Tibial nerve (tissue), 4 donors: Measurements from ENCODE around the gene EAF2. TPM values are rescaled to one million over a fixed set of nuclear protein-coding genes. Genes with fewer than 3 reads are reported as not detected.

Source experiments
- DNase-seq, 2 donors: peaks; one replicate each; pipeline ENCODE4 v3.0.0-alpha.2; 2019; ENCODE audit warnings: low spot score in 2 of 2
- H3K27ac ChIP-seq, 4 donors: fragments of 200-600 bp; sonication (generic) in 3 of 4; one replicate each; pipeline ENCODE4 v1.5.1; 2017 to 2019; ENCODE audit warnings: mild to moderate bottlenecking in 1 of 4
- H3K27me3 ChIP-seq, 2 donors: fragments of 200-600 bp; sonication (generic) in 1 of 2; one replicate each; pipeline versions ENCODE4 v1.5.1 to v1.6.0; 2017 to 2019
- H3K36me3 ChIP-seq, 3 donors: fragments of 200-600 bp; sonication (generic); one replicate each; pipeline ENCODE4 v1.5.1; 2018 to 2019
- H3K4me1 ChIP-seq, 4 donors: fragments of 200-600 bp; sonication (generic) in 3 of 4; one replicate each; pipeline ENCODE4 v1.5.1; 2017 to 2019
- H3K4me3 ChIP-seq, 4 donors: fragments of 200-600 bp; sonication (generic) in 3 of 4; one replicate each; pipeline ENCODE4 v1.5.1; 2017 to 2019; ENCODE audit warnings: mild to moderate bottlenecking in 1 of 4, moderate library complexity in 1 of 4
- H3K9me3 ChIP-seq, 4 donors: fragments of 200-600 bp; sonication (generic) in 3 of 4; one replicate each; pipeline ENCODE4 v1.5.1; 2017 to 2019
- CTCF ChIP-seq, 5 experiments: fragments of 200-600 bp in 3 of 5; fragments of 450-650 bp in 2 of 5; sonication (generic) in 3 of 5; IDR thresholded peaks; one replicate each; pipeline ENCODE4 v1.5.1; 2016 to 2019; ENCODE audit warnings: antibody characterized with exemption in 5 of 5, mild to moderate bottlenecking in 3 of 5, moderate library complexity in 2 of 5
- EP300 ChIP-seq, 2 donors: sonication (generic); formaldehyde crosslinking; IDR thresholded peaks; one replicate each; pipeline ENCODE4 v1.6.1; 2017; ENCODE audit warnings: antibody characterized with exemption in 2 of 2, mild to moderate bottlenecking in 1 of 2
- POLR2A ChIP-seq, 2 donors: fragments of 450-650 bp; IDR thresholded peaks; one replicate each; pipeline ENCODE4 v1.6.1; 2017; ENCODE audit warnings: antibody characterized with exemption in 2 of 2, mild to moderate bottlenecking in 2 of 2, moderate library complexity in 2 of 2
- WGBS, 2 donors: methylation state at CpG; one replicate each; pipeline ENCODE4 v1.1.5; 2018; 5-methylcytosine and 5-hydroxymethylcytosine counted together
- total RNA-seq, 4 donors: library from RNA; depleted of rRNA; stranded (reverse); fragments of >200 nt; gene quantifications; one replicate each; pipeline ENCODE4 v1.1.0, GENCODE V29; 2016

Gene EAF2
- total RNA-seq, 4 donors from 2014 or later: 0.98 to 9.4 (median 7.1) TPM

GRCh38 chr3:121895121-121895520 is 60.1 kb downstream of the EAF2 start:
- 0 to 30% methylated on average over 1 of the region's 1 CpG for WGBS, 2 donors
- DNase-seq: no peak
- H3K4me3 ChIP-seq: no peak overlapping the region
- H3K27ac ChIP-seq: no peak overlapping the region
- H3K9me3 ChIP-seq: no peaks in the 10 kb centered on the region
- no peaks in the 10 kb centered on the region for H3K36me3 ChIP-seq
- H3K4me1 ChIP-seq: peaks cover 0 to 14% (median 0%) of the 10 kb centered on the region in 4 donors
- no peaks in the 10 kb centered on the region for H3K27me3 ChIP-seq
- TF ChIP-seq CTCF (IDR thresholded peaks at IDR 0.05): no peak
- TF ChIP-seq POLR2A (IDR thresholded peaks at IDR 0.05): no peak
- TF ChIP-seq EP300 (IDR thresholded peaks at IDR 0.05): no peak

- Histone ChIP-seq H3K27ac (no peak overlapping the region), H3K27me3 (no peaks in the 10 kb centered on the region), H3K36me3 (no peaks in the 10 kb centered on the region), H3K4me1 (peaks cover 0 to 14% (median 0%) of the 10 kb centered on the region in 4 donors), H3K4me3 (no peak overlapping the region), H3K9me3 (no peaks in the 10 kb centered on the region)
- DNase-seq: no peak
- no peak for TF ChIP-seq EP300 (IDR thresholded peaks at IDR 0.05)
- no peak for TF ChIP-seq CTCF (IDR thresholded peaks at IDR 0.05)
- no peak for TF ChIP-seq POLR2A (IDR thresholded peaks at IDR 0.05)
Observed at GRCh38 chr3:121895736-121896135, 60.7 kb downstream of the EAF2 start.

GRCh38 chr3:121896823-121897222 is 61.8 kb downstream of the EAF2 start:
- Histone ChIP-seq H3K27me3 (no peaks in the 10 kb centered on the region), H3K36me3 (no peaks in the 10 kb centered on the region), H3K27ac (no peak overlapping the region), H3K4me3 (no peak overlapping the region), H3K9me3 (no peaks in the 10 kb centered on the region), H3K4me1 (peaks cover 0 to 14% (median 0%) of the 10 kb centered on the region in 4 donors)
- DNase-seq: no peak
- TF ChIP-seq EP300 (IDR thresholded peaks at IDR 0.05) (no peak), CTCF (IDR thresholded peaks at IDR 0.05) (no peak), POLR2A (IDR thresholded peaks at IDR 0.05) (no peak)

GRCh38 chr3:121897296-121897695 is 62.3 kb downstream of the EAF2 start:
- no peaks in the 10 kb centered on the region for H3K36me3 ChIP-seq
- H3K27me3 ChIP-seq: no peaks in the 10 kb centered on the region
- H3K9me3 ChIP-seq: no peaks in the 10 kb centered on the region
- TF ChIP-seq CTCF (IDR thresholded peaks at IDR 0.05) (no peak), EP300 (IDR thresholded peaks at IDR 0.05) (no peak), POLR2A (IDR thresholded peaks at IDR 0.05) (no peak)
- peaks cover 0 to 14% (median 0%) of the 10 kb centered on the region in 4 donors for H3K4me1 ChIP-seq
- no peak overlapping the region for H3K27ac ChIP-seq
- no peak for DNase-seq
- H3K4me3 ChIP-seq: no peak overlapping the region
- WGBS, 2 donors: 94 to 98% methylated on average over 3 of the region's 3 CpGs

GRCh38 chr3:121913305-121913990 is 78.4 kb downstream of the EAF2 start:
- no peaks in the 10 kb centered on the region for H3K4me1 ChIP-seq
- 62 to 78% methylated on average over 2 of the region's 2 CpGs for whole genome bisulfite sequencing, 2 donors
- H3K4me3 ChIP-seq: no peak overlapping the region
- TF ChIP-seq EP300 (IDR thresholded peaks at IDR 0.05) (no peak), POLR2A (IDR thresholded peaks at IDR 0.05) (no peak), CTCF (IDR thresholded peaks at IDR 0.05) (no peak)
- DNase-seq: no peak
- no peaks in the 10 kb centered on the region for H3K9me3 ChIP-seq
- H3K27me3 ChIP-seq: no peaks in the 10 kb centered on the region
- peak overlapping the region in 2 of 4 donors; percentile 18 to 37 for H3K27ac ChIP-seq
- H3K36me3 ChIP-seq: peaks cover 0 to 5% (median 0%) of the 10 kb centered on the region in 3 donors
